ENCODE measurements around the gene PQBP1.

DNA sequence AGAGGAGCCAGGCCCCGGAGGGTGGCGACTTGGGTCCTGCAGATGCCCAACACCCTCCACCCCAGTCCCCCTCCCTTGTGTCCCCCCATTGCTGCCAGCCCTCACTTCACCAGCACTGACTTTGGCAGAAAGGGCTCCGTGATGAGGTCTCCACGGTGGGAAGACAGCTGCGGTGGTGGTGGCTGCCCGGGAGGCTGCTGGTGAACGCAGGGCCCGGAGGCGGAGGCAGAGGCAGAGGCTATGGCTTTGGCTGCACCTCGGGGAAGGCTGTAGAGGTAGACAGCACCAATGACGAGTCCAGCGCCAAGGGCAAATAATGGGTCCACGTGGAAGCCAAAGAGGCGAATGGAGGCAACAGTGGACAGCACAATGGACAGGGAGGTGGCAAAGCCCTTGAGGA lies 6.9 kb downstream of the PQBP1 start:
- TF ChIP-seq POLR2A (IDR thresholded peaks at IDR 0.05) = no peak
- TF ChIP-seq, protein P1, sequence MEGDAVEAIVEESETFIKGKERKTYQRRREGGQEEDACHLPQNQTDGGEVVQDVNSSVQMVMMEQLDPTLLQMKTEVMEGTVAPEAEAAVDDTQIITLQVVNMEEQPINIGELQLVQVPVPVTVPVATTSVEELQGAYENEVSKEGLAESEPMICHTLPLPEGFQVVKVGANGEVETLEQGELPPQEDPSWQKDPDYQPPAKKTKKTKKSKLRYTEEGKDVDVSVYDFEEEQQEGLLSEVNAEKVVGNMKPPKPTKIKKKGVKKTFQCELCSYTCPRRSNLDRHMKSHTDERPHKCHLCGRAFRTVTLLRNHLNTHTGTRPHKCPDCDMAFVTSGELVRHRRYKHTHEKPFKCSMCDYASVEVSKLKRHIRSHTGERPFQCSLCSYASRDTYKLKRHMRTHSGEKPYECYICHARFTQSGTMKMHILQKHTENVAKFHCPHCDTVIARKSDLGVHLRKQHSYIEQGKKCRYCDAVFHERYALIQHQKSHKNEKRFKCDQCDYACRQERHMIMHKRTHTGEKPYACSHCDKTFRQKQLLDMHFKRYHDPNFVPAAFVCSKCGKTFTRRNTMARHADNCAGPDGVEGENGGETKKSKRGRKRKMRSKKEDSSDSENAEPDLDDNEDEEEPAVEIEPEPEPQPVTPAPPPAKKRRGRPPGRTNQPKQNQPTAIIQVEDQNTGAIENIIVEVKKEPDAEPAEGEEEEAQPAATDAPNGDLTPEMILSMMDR (IDR thresholded peaks at IDR 0.05) = no peak

Data from prostate gland (tissue), 2 donors.